ENCODE measurements around the gene SPATC1L.
"Not testable (repeated sequence)": the region's sequence is repeated elsewhere in the genome, so short reads cannot be mapped to it uniquely, and the experiment has no call there.

Gene SPATC1L

GRCh38 chr21:46150491-46151121 lies 33.7 kb downstream of the SPATC1L start:
- no peak for DNase-seq (ENCODE audit: low read depth)

- DNase-seq (ENCODE audit: low read depth): no peak
Observed at GRCh38 chr21:46150073-46150472, 34.2 kb downstream of the SPATC1L start.

- DNase-seq (ENCODE audit: low read depth): no peak
Observed at GRCh38 chr21:46149205-46149901, 34.9 kb downstream of the SPATC1L start.

- no peak for DNase-seq (ENCODE audit: low read depth)
Observed at GRCh38 chr21:46148106-46148505, 36.2 kb downstream of the SPATC1L start.

GRCh38 chr21:46147429-46147828 lies 36.8 kb downstream of the SPATC1L start:
- DNase-seq (ENCODE audit: low read depth): peak; percentile 26

GRCh38 chr21:46146856-46147255 lies 37.4 kb downstream of the SPATC1L start:
- no peak for DNase-seq (ENCODE audit: low read depth)

- no peak for DNase-seq (ENCODE audit: low read depth)
Observed at GRCh38 chr21:46145840-46146691, 38.2 kb downstream of the SPATC1L start.

- DNase-seq (ENCODE audit: low read depth): no peak
Observed at GRCh38 chr21:46145159-46145839, 39.0 kb downstream of the SPATC1L start.

- DNase-seq (ENCODE audit: low read depth): no peak
Observed at GRCh38 chr21:46144464-46145070, 39.7 kb downstream of the SPATC1L start.

GRCh38 chr21:46142582-46143473 lies 41.4 kb downstream of the SPATC1L start:
- no peak for DNase-seq (ENCODE audit: low read depth)

- no peak for DNase-seq (ENCODE audit: low read depth)
Observed at GRCh38 chr21:46141767-46142581, 42.3 kb downstream of the SPATC1L start.

GRCh38 chr21:46140352-46141003 lies 43.8 kb downstream of the SPATC1L start:
- not testable (repeated sequence) for DNase-seq (ENCODE audit: low read depth)

GRCh38 chr21:46139686-46140085 lies 44.6 kb downstream of the SPATC1L start:
- no peak for DNase-seq (ENCODE audit: low read depth)

- no peak for DNase-seq (ENCODE audit: low read depth)
Observed at GRCh38 chr21:46138383-46138970, 45.8 kb downstream of the SPATC1L start.

- no peak for DNase-seq (ENCODE audit: low read depth)
Observed at GRCh38 chr21:46137908-46138307, 46.4 kb downstream of the SPATC1L start.

GRCh38 chr21:46136739-46137349 lies 47.4 kb downstream of the SPATC1L start:
- DNase-seq (ENCODE audit: low read depth): no peak

- no peak for DNase-seq (ENCODE audit: low read depth)
Observed at GRCh38 chr21:46135782-46136395, 48.4 kb downstream of the SPATC1L start.

Measured in T follicular helper cell (primary cell).